HG03045 (cell line): ENCODE measurements around the gene C19orf85.

Source experiments
- ATAC-seq: cut with Tn5 transposase; IDR thresholded peaks from one replicate; pipeline ENCODE4 v1.9.1; 2021; ENCODE audit warnings: mild to moderate bottlenecking, moderate library complexity; ENCODE audit not compliant: unreplicated experiment

The C19orf85 gene

GRCh38 chr19:55489711-55490477, 25.3 kb upstream of the C19orf85 start:
- ATAC-seq = no peak

- no peak for ATAC-seq
Observed at GRCh38 chr19:55488986-55489710, 24.6 kb upstream of the C19orf85 start.

GRCh38 chr19:55487924-55488687, 23.6 kb upstream of the C19orf85 start, which contains the start of gene SSC5D:
TSS of gene SSC5D (plus strand) at chr19:55488436. CDS start at chr19:55488590, 154 bp downstream.
- no peak for ATAC-seq

GRCh38 chr19:55486971-55487923, 22.7 kb upstream of the C19orf85 start:
- ATAC-seq = no peak

- no peak for ATAC-seq
Observed at GRCh38 chr19:55486043-55486970, 21.8 kb upstream of the C19orf85 start.

- no peak for ATAC-seq
Observed at GRCh38 chr19:55485439-55486011, 21.0 kb upstream of the C19orf85 start.

- ATAC-seq = no peak
Observed at GRCh38 chr19:55484593-55485438, 20.3 kb upstream of the C19orf85 start, which contains the start of gene NAT14. TSS of gene NAT14 (plus strand) at chr19:55485188. CDS start at chr19:55485709, 521 bp downstream.

- ATAC-seq = no peak
Observed at GRCh38 chr19:55483706-55484592, 19.4 kb upstream of the C19orf85 start.

GRCh38 chr19:55482967-55483705, 18.6 kb upstream of the C19orf85 start:
- ATAC-seq = no peak

- ATAC-seq = no peak
Observed at GRCh38 chr19:55482156-55482961, 17.8 kb upstream of the C19orf85 start.

GRCh38 chr19:55481794-55482155, 17.2 kb upstream of the C19orf85 start:
- ATAC-seq = no peak

- ATAC-seq = no peak
Observed at GRCh38 chr19:55481148-55481793, 16.7 kb upstream of the C19orf85 start.

- no peak for ATAC-seq
Observed at GRCh38 chr19:55479451-55480230, 15.1 kb upstream of the C19orf85 start.

- no peak for ATAC-seq
Observed at GRCh38 chr19:55479045-55479444, 14.5 kb upstream of the C19orf85 start.
